Hepatic stellate cell (primary cell): Measurements from ENCODE around the gene TMEFF2.

Experiments
- DNase-seq: peaks from one replicate; pipeline ENCODE4 v3.0.0; 2011; ENCODE audit warnings: low spot score

TMEFF2 gene

GRCh38 chr2:192064459-192064858, 130.3 kb downstream of the TMEFF2 start:
- no peak for DNase-seq

GRCh38 chr2:192060161-192060560, 134.6 kb downstream of the TMEFF2 start:
- no peak for DNase-seq

GRCh38 chr2:192059266-192059665, 135.5 kb downstream of the TMEFF2 start:
- DNase-seq: no peak

GRCh38 chr2:192053921-192054320, 140.8 kb downstream of the TMEFF2 start:
- DNase-seq: no peak

- no peak for DNase-seq
These were observed 143.2 kb downstream of the TMEFF2 start for GRCh38 chr2:192051533-192051932.

- no peak for DNase-seq
These were observed 145.4 kb downstream of the TMEFF2 start for GRCh38 chr2:192049362-192049761.

- no peak for DNase-seq
These were observed 147.2 kb downstream of the TMEFF2 start for GRCh38 chr2:192047315-192048107.

- DNase-seq: no peak
These were observed 150.2 kb downstream of the TMEFF2 start for GRCh38 chr2:192044496-192044895.

GRCh38 chr2:192043216-192043870, 151.4 kb downstream of the TMEFF2 start:
- DNase-seq: no peak

GRCh38 chr2:192042126-192042525, 152.6 kb downstream of the TMEFF2 start:
- no peak for DNase-seq

GRCh38 chr2:192038110-192038509, 156.6 kb downstream of the TMEFF2 start:
- no peak for DNase-seq

GRCh38 chr2:192035731-192036442, 158.8 kb downstream of the TMEFF2 start:
- no peak for DNase-seq

- no peak for DNase-seq
These were observed 163.9 kb downstream of the TMEFF2 start for GRCh38 chr2:192030856-192031255.

- DNase-seq: no peak
These were observed 164.4 kb downstream of the TMEFF2 start for GRCh38 chr2:192030289-192030688.

GRCh38 chr2:192029089-192029488, 165.6 kb downstream of the TMEFF2 start:
- DNase-seq: no peak

GRCh38 chr2:192026825-192027120, 168.0 kb downstream of the TMEFF2 start:
- no peak for DNase-seq

GRCh38 chr2:192026059-192026824, 168.5 kb downstream of the TMEFF2 start:
- DNase-seq: no peak

- no peak for DNase-seq
These were observed 169.1 kb downstream of the TMEFF2 start for GRCh38 chr2:192025637-192026036.

GRCh38 chr2:192023006-192023405, 171.7 kb downstream of the TMEFF2 start:
- no peak for DNase-seq

- DNase-seq: no peak
These were observed 176.9 kb downstream of the TMEFF2 start for GRCh38 chr2:192017844-192018243.

- no peak for DNase-seq
These were observed 178.5 kb downstream of the TMEFF2 start for GRCh38 chr2:192016265-192016664.

GRCh38 chr2:192013211-192013610, 181.5 kb downstream of the TMEFF2 start:
- no peak for DNase-seq
